ENCODE measurements around the gene WIF1. TPM values are rescaled to one million over a fixed set of nuclear protein-coding genes. Genes with fewer than 3 reads are reported as not detected.

Gene WIF1
- total and polyA plus RNA-seq, 10 of the 15 experiments (the other 5 are each of a cell fraction or from before 2014, with no cell fraction given): 0.04 to 0.05 (median 0.05) TPM; not detected in 7

GRCh38 chr12:65169320-65170208, 48.5 kb upstream of the WIF1 start, which contains the start of gene LEMD3 (continued):
- TF ChIP-seq, protein P1, sequence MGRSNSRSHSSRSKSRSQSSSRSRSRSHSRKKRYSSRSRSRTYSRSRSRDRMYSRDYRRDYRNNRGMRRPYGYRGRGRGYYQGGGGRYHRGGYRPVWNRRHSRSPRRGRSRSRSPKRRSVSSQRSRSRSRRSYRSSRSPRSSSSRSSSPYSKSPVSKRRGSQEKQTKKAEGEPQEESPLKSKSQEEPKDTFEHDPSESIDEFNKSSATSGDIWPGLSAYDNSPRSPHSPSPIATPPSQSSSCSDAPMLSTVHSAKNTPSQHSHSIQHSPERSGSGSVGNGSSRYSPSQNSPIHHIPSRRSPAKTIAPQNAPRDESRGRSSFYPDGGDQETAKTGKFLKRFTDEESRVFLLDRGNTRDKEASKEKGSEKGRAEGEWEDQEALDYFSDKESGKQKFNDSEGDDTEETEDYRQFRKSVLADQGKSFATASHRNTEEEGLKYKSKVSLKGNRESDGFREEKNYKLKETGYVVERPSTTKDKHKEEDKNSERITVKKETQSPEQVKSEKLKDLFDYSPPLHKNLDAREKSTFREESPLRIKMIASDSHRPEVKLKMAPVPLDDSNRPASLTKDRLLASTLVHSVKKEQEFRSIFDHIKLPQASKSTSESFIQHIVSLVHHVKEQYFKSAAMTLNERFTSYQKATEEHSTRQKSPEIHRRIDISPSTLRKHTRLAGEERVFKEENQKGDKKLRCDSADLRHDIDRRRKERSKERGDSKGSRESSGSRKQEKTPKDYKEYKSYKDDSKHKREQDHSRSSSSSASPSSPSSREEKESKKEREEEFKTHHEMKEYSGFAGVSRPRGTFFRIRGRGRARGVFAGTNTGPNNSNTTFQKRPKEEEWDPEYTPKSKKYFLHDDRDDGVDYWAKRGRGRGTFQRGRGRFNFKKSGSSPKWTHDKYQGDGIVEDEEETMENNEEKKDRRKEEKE (IDR thresholded peaks at IDR 0.05): no peak
- TF ChIP-seq NBN (IDR thresholded peaks at IDR 0.05) (peak; percentile 85), CREB1 (IDR thresholded peaks at IDR 0.05; ENCODE audit: low read depth) (peak; percentile 96), E2F4 (IDR thresholded peaks at IDR 0.05; ENCODE audit: low read depth, low read length) (peak; percentile 69), IKZF1 (conservative IDR thresholded peaks at IDR 0.05) (peak; percentile 57), EED (IDR thresholded peaks at IDR 0.05; ENCODE audit: low read depth) (peak; percentile 45; the same call in 1 of the 2 replicates), IKZF2 (IDR thresholded peaks at IDR 0.05) (peak in 1 of 2 experiments; percentile 53; a peak in 2 of 4 replicates), BMI1 (IDR thresholded peaks at IDR 0.05; ENCODE audit: borderline replicate concordance) (no peak), PAX5 (IDR thresholded peaks at IDR 0.05; ENCODE audit: borderline replicate concordance, low read depth, low read length) (no peak), MAX (IDR thresholded peaks at IDR 0.05; ENCODE audit: low read depth, low read length) (peak; percentile 71; the same call in 1 of the 2 replicates), CBX3 (IDR thresholded peaks at IDR 0.05; ENCODE audit: borderline replicate concordance, low read depth) (no peak), ATF3 (IDR thresholded peaks at IDR 0.05; ENCODE audit: borderline replicate concordance, extremely low read depth, low read depth, low read length) (no peak), SREBF2 (IDR thresholded peaks at IDR 0.05; ENCODE audit: low read length) (no peak), ASH2L (IDR thresholded peaks at IDR 0.05; ENCODE audit: borderline replicate concordance, low read depth) (peak; percentile 90; the same call in 1 of the 2 replicates), POLR2A (IDR thresholded peaks at IDR 0.05; ENCODE audit: low read depth, low read length) (peak; percentile 99), FOXM1 (IDR thresholded peaks at IDR 0.05; ENCODE audit: low read depth, low read length) (no peak), HDAC6 (IDR thresholded peaks at IDR 0.05; ENCODE audit: unreplicated experiment) (peak; percentile 61), RUNX3 (IDR thresholded peaks at IDR 0.05; ENCODE audit: low read length) (peak; percentile 34), WRNIP1 (IDR thresholded peaks at IDR 0.05; ENCODE audit: borderline replicate concordance, low read depth, low read length) (no peak)
- TF ChIP-seq, protein P2, sequence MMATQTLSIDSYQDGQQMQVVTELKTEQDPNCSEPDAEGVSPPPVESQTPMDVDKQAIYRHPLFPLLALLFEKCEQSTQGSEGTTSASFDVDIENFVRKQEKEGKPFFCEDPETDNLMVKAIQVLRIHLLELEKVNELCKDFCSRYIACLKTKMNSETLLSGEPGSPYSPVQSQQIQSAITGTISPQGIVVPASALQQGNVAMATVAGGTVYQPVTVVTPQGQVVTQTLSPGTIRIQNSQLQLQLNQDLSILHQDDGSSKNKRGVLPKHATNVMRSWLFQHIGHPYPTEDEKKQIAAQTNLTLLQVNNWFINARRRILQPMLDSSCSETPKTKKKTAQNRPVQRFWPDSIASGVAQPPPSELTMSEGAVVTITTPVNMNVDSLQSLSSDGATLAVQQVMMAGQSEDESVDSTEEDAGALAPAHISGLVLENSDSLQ (IDR thresholded peaks at IDR 0.05): no peak; the same call in 1 of the 2 replicates
- TF ChIP-seq, protein P3, sequence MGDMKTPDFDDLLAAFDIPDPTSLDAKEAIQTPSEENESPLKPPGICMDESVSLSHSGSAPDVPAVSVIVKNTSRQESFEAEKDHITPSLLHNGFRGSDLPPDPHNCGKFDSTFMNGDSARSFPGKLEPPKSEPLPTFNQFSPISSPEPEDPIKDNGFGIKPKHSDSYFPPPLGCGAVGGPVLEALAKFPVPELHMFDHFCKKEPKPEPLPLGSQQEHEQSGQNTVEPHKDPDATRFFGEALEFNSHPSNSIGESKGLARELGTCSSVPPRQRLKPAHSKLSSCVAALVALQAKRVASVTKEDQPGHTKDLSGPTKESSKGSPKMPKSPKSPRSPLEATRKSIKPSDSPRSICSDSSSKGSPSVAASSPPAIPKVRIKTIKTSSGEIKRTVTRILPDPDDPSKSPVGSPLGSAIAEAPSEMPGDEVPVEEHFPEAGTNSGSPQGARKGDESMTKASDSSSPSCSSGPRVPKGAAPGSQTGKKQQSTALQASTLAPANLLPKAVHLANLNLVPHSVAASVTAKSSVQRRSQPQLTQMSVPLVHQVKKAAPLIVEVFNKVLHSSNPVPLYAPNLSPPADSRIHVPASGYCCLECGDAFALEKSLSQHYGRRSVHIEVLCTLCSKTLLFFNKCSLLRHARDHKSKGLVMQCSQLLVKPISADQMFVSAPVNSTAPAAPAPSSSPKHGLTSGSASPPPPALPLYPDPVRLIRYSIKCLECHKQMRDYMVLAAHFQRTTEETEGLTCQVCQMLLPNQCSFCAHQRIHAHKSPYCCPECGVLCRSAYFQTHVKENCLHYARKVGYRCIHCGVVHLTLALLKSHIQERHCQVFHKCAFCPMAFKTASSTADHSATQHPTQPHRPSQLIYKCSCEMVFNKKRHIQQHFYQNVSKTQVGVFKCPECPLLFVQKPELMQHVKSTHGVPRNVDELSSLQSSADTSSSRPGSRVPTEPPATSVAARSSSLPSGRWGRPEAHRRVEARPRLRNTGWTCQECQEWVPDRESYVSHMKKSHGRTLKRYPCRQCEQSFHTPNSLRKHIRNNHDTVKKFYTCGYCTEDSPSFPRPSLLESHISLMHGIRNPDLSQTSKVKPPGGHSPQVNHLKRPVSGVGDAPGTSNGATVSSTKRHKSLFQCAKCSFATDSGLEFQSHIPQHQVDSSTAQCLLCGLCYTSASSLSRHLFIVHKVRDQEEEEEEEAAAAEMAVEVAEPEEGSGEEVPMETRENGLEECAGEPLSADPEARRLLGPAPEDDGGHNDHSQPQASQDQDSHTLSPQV (IDR thresholded peaks at IDR 0.05): no peak
